Parathyroid adenoma (tissue), 2 donors: ENCODE measurements around the gene PAFAH1B2.
"Not testable (repeated sequence)": the region's sequence is repeated elsewhere in the genome, so short reads cannot be mapped to it uniquely, and the experiment has no call there.

Experiments
- H2AFZ ChIP-seq: fragments of 300-600 bp; sonication (generic); one replicate; pipeline ENCODE4 v1.7.0; 2017; ENCODE audit warnings: antibody characterized with exemption, mild to moderate bottlenecking
- H3K27ac ChIP-seq: fragments of 300-600 bp; sonication (generic); one replicate; pipeline ENCODE4 v1.7.0; 2017
- H3K27me3 ChIP-seq: fragments of 300-600 bp; sonication (generic); one replicate; pipeline ENCODE4 v1.7.0; 2017; ENCODE audit warnings: low read length; ENCODE audit not compliant: control insufficient read depth, insufficient read depth
- H3K36me3 ChIP-seq: fragments of 300-600 bp; sonication (generic); one replicate; pipeline ENCODE4 v1.7.0; 2017; ENCODE audit warnings: low read length; ENCODE audit not compliant: control insufficient read depth, insufficient read depth
- H3K4me1 ChIP-seq: fragments of 300-600 bp; sonication (generic); one replicate; pipeline ENCODE4 v1.7.0; 2017; ENCODE audit warnings: control low read depth
- H3K4me2 ChIP-seq: fragments of 300-600 bp; sonication (generic); one replicate; pipeline ENCODE4 v1.7.0; 2017; ENCODE audit warnings: low read length
- H3K4me3 ChIP-seq: fragments of 300-600 bp; sonication (generic); one replicate; pipeline ENCODE4 v1.7.0; 2017; ENCODE audit warnings: low read depth, low read length
- H3K79me2 ChIP-seq: fragments of 300-600 bp; sonication (generic); one replicate; pipeline ENCODE4 v1.7.0; 2017; ENCODE audit warnings: control low read depth
- H3K9ac ChIP-seq: fragments of 300-600 bp; sonication (generic); one replicate; pipeline ENCODE4 v1.7.0; 2017; ENCODE audit warnings: mild to moderate bottlenecking
- H3K9me3 ChIP-seq: fragments of 300-600 bp; sonication (generic); one replicate; pipeline ENCODE4 v1.7.0; 2017; ENCODE audit warnings: low read length; ENCODE audit not compliant: control insufficient read depth
- CTCF ChIP-seq: fragments of 300-600 bp; sonication (generic); IDR thresholded peaks from one replicate; pipeline ENCODE4 v1.7.0; 2017; ENCODE audit warnings: antibody characterized with exemption, mild to moderate bottlenecking
- donor health status: primary hyperparathyroidism.

Gene PAFAH1B2

GRCh38 chr11:117203069-117203407 is 59.0 kb downstream of the PAFAH1B2 start:
- Histone ChIP-seq H3K27me3 (no peaks in the 10 kb centered on the region), H2AFZ (no peak overlapping the region), H3K9ac (no peak overlapping the region), H3K27ac (no peak overlapping the region), H3K79me2 (no peaks in the 10 kb centered on the region), H3K9me3 (no peaks in the 10 kb centered on the region), H3K4me1 (no peaks in the 10 kb centered on the region), H3K36me3 (no peaks in the 10 kb centered on the region), H3K4me2 (no peak overlapping the region), H3K4me3 (no peak overlapping the region)
- TF ChIP-seq CTCF, result no peak

GRCh38 chr11:117204283-117205080 is 60.4 kb downstream of the PAFAH1B2 start:
- Histone ChIP-seq H3K9me3 (no peaks in the 10 kb centered on the region), H3K9ac (no peak overlapping the region), H3K27ac (no peak overlapping the region), H3K27me3 (no peaks in the 10 kb centered on the region), H3K4me1 (no peaks in the 10 kb centered on the region), H3K4me3 (no peak overlapping the region), H3K79me2 (no peaks in the 10 kb centered on the region), H3K4me2 (no peak overlapping the region), H3K36me3 (no peaks in the 10 kb centered on the region), H2AFZ (no peak overlapping the region)
- TF ChIP-seq CTCF, result no peak

- no peaks in the 10 kb centered on the region for H3K36me3 ChIP-seq
- no peak overlapping the region for H3K9ac ChIP-seq
- H3K9me3 ChIP-seq, result no peaks in the 10 kb centered on the region
- no peaks in the 10 kb centered on the region for H3K79me2 ChIP-seq
- no peak overlapping the region for H2AFZ ChIP-seq
- TF ChIP-seq CTCF, result no peak
- H3K4me2 ChIP-seq, result no peak overlapping the region
- H3K4me3 ChIP-seq, result no peak overlapping the region
- H3K27ac ChIP-seq, result no peak overlapping the region
- no peaks in the 10 kb centered on the region for H3K4me1 ChIP-seq
- no peaks in the 10 kb centered on the region for H3K27me3 ChIP-seq
These were observed 61.2 kb downstream of the PAFAH1B2 start for GRCh38 chr11:117205211-117205818.

GRCh38 chr11:117206111-117206510 is 62.0 kb downstream of the PAFAH1B2 start:
- not testable (repeated sequence) for H3K9ac ChIP-seq, H3K4me3 ChIP-seq, H3K9me3 ChIP-seq, H3K27ac ChIP-seq, H3K36me3 ChIP-seq, H2AFZ ChIP-seq, H3K4me2 ChIP-seq, H3K4me1 ChIP-seq, H3K27me3 ChIP-seq, H3K79me2 ChIP-seq

- H3K9me3 ChIP-seq, H3K36me3 ChIP-seq, H3K4me2 ChIP-seq, H3K27me3 ChIP-seq, H3K27ac ChIP-seq, H3K4me1 ChIP-seq, H3K79me2 ChIP-seq, H3K4me3 ChIP-seq, H3K9ac ChIP-seq, H2AFZ ChIP-seq: not testable (repeated sequence)
These were observed 62.8 kb downstream of the PAFAH1B2 start for GRCh38 chr11:117206859-117207258.

- H3K4me2 ChIP-seq, H3K4me1 ChIP-seq, H3K36me3 ChIP-seq, H3K4me3 ChIP-seq, H3K9ac ChIP-seq, H3K9me3 ChIP-seq, H3K27me3 ChIP-seq, H3K79me2 ChIP-seq, H2AFZ ChIP-seq, H3K27ac ChIP-seq: not testable (repeated sequence)
These were observed 63.4 kb downstream of the PAFAH1B2 start for GRCh38 chr11:117207481-117207880.

- not testable (repeated sequence) for H3K27ac ChIP-seq, H2AFZ ChIP-seq, H3K9ac ChIP-seq, H3K36me3 ChIP-seq, H3K27me3 ChIP-seq, H3K4me3 ChIP-seq, H3K4me1 ChIP-seq, H3K4me2 ChIP-seq, H3K9me3 ChIP-seq, H3K79me2 ChIP-seq
These were observed 64.6 kb downstream of the PAFAH1B2 start for GRCh38 chr11:117208710-117209109.

- not testable (repeated sequence) for H3K4me1 ChIP-seq, H3K27me3 ChIP-seq, H2AFZ ChIP-seq, H3K9ac ChIP-seq, H3K79me2 ChIP-seq, H3K9me3 ChIP-seq, H3K36me3 ChIP-seq, H3K27ac ChIP-seq, H3K4me2 ChIP-seq, H3K4me3 ChIP-seq
These were observed 65.5 kb downstream of the PAFAH1B2 start for GRCh38 chr11:117209351-117210125.
